GM12892 (cell line): ENCODE data around the gene LRRFIP1.
A peak's percentile ranks its signal among the peaks of the same experiment; 100 is the strongest.
"Not testable (repeated sequence)": the region's sequence is repeated elsewhere in the genome, so short reads cannot be mapped to it uniquely, and the experiment has no call there.

Experiments used
- DNase-seq: peaks from one replicate; pipeline ENCODE4 v3.0.0; 2011; ENCODE audit not compliant: insufficient read length
- FAIRE-seq: peaks from 2 replicates; lab custom pipeline; 2011; peaks lifted over from hg19 to GRCh38; lab: Jason Lieb, UNC
- POLR2A ChIP-seq: IDR thresholded peaks from 2 replicates; pipeline ENCODE4 v1.6.1; 2011; ENCODE audit warnings: low read depth, low read length, control low read depth
- POLR2AphosphoS5 ChIP-seq: IDR thresholded peaks from 2 replicates; pipeline ENCODE4 v1.6.1; 2011; ENCODE audit warnings: low read depth, low read length, control low read depth
- TAF1 ChIP-seq: IDR thresholded peaks from 2 replicates; pipeline ENCODE4 v1.6.1; 2011; ENCODE audit warnings: low read depth, mild to moderate bottlenecking, control low read depth, low read length, borderline replicate concordance

The LRRFIP1 gene

DNA sequence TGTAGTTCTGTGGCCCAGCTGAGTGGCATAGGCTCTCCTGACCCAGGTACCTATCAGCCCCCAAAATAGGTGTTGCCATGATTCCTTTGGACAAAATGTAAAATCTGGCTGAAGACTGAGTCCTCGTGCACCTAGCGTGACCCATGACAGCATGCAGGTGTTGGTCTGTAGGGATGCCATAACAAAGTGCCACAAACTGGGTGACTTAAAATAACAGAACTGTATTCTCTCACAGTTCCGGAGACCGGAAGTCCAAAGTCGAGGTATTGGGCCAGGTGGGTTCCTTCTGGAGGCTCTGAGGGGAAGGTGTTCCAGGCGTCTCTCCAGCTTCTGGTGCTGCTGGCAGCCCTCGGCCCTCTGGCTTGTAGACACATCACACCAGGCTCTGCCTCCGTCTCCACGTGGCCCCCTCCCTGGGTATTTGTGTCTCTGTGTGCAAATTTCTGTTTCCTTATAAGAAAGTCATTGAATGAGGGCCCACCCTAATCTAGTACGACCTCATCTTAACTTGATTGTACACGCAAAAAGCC, 34.5 kb downstream of the LRRFIP1 start:
- no peak for TF ChIP-seq TAF1
- no peak for TF ChIP-seq POLR2AphosphoS5
- no peak for TF ChIP-seq POLR2A
- no peak for DNase-seq
- no peak for FAIRE-seq

DNA sequence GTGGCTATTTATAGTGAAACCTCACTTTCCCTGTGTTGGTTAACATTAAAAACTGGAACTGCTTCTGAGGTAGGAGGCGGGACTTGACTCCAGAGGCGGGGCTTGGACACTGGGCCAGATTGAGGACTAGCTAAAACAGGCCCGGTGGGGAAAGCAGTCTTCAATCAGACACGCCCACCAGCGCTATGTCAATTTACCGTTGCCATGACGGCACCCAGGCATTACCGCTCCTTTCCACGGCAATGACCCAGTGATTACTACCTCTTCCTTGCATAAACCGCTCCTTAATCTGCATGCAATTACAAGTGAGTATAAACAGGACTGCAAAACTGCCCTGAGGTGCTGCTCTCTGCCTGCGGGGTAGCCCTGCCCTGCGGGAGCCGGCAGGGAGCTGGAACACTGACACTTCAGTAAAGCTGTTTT, 35.3 kb downstream of the LRRFIP1 start:
- FAIRE-seq (no peak), DNase-seq (no peak)
- TF ChIP-seq POLR2AphosphoS5 (no peak), TAF1 (no peak), POLR2A (no peak)

DNA sequence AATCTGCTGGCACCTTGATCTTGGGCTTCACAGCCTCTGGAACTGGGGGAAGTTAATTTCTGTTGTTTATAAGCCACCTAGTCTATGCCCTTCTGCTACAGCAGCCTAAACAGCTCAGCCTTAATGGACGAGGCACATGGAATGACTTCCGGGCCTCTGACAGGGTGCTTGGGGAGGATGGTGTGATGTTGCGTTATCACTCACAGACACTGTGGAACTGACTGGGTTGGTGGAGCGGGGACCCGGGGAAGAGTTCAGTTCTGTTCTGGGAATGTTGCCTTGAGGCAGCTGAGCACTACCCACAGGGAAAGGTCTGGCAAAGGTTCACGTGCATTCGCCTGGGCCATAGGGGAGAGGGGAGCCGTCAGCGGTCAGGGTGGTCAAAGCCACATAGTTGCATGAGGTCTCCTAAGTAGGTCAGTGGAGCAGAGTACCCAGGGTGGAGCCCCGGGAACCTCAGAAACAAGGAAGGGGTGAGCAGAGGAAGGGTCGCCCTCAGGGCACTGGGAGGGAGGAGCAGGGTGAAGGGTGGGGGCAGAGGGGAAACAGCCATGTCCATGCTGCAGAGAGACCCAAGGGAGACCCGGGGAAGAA, 36.2 kb downstream of the LRRFIP1 start:
- FAIRE-seq (no peak), DNase-seq (no peak)
- no peak for TF ChIP-seq TAF1
- no peak for TF ChIP-seq POLR2AphosphoS5
- no peak for TF ChIP-seq POLR2A

DNA sequence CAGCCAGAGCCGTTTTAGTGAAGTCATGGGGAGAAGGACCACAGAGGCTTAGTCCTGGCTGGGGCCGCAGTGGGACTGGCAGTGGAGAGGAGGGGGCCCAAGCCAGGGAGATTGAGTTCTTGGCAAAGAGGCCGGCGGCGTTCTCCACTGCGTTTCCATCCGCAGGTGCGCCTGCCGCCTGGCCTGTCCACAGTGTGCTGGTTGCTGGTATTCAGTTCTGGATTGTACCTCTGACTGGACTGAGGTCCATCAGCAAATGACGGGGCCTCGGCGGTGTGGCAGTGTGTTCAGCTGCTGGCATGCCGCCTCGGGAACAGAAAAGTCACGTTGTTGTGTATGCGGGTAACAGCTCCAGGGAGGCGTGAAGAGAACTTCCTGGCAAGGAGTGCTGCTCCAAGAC, 36.8 kb downstream of the LRRFIP1 start:
- TF ChIP-seq POLR2A (no peak), POLR2AphosphoS5 (no peak), TAF1 (no peak)
- DNase-seq (no peak), FAIRE-seq (no peak)

DNA sequence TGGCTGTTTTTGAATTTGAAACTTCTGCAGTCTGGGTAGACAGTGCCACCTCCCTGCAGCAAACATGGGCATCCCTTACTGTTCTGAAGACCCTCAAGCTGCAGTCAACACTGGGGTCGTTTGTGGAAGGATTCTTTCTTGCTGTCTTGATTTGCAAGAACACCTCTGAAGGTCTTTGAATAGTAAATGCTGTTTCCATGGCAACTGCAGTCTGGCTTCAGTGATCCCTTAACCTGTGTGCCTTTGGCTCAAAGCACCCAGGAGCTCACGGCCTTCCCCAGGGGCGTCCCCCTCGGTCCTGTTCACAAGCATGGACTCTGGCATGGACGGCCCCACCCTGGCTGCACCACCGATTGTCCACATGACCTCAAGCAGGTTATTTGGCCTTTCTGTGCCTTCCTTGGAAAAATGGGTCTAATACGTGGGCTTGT, 38.3 kb downstream of the LRRFIP1 start:
- FAIRE-seq (peak; percentile 80), DNase-seq (no peak)
- TF ChIP-seq POLR2AphosphoS5, result no peak
- no peak for TF ChIP-seq TAF1
- no peak for TF ChIP-seq POLR2A

DNA sequence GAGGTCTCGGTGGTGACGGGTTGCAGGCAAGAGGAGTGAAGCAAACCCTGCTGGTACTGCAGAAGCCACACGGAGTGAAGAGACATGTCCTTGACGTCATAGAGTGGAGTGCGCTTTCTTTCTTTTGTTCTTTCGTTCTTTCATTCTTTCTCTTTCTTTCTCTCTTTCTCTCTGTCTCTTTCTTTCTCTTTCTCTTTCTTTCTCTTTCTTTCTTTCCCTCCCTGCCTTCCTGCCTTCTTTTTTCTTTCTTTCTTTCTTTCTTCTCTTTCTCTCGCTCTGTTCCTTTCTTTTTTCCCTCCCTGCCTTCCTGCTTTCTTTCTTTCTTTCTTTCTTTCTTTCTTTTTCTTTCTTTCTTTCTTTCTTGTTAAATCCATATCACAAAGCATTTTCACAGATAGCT, 39.2 kb downstream of the LRRFIP1 start:
- no peak for TF ChIP-seq POLR2AphosphoS5
- TF ChIP-seq POLR2A, result no peak
- no peak for TF ChIP-seq TAF1
- no peak for DNase-seq
- no peak for FAIRE-seq

DNA sequence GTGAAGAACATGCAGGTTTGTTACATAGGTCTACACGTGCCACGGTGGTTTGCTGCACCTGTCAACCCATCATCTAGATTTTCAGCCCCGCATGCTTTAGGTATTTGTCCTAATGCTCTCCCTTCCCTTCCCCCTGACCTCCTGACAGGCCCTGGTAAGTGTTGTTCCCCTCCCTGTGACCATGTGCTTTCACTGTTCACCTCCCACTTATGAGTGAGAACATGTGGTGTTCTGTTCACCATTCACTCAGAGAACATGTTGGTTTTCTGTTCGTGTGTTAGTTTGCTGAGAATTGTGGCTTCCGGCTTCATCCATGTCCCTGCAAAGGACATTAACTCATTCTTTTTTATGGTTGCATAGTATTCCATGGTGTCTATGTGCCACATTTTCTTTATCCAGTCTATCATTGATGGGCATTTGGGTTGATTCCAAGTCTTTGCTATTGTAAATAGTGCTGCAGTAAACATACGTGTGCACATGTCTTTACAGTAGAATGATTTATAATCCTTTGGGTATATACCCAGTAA, 39.7 kb downstream of the LRRFIP1 start:
- DNase-seq, FAIRE-seq: not testable (repeated sequence)

DNA sequence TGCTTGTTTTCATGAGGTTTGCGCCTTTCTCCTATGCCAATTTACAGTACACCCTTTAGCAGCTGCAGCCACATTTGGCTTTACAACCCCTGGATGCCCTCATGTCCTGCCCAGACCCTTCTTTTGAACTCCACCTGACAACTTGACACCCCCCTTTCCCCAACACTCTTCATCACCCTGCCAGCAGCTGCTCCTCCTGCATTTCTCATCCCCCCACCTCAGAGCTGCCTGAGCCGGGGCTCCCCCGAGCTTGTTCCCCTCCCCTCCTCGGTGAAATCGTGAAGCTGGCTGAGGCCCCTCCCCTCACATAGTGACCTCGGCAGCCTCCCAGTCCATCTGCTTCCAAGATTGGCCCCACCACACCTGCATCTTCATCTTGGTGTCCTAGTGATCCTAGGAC, 40.5 kb downstream of the LRRFIP1 start:
- TF ChIP-seq POLR2A (no peak), POLR2AphosphoS5 (no peak), TAF1 (no peak)
- FAIRE-seq (no peak), DNase-seq (no peak)

DNA sequence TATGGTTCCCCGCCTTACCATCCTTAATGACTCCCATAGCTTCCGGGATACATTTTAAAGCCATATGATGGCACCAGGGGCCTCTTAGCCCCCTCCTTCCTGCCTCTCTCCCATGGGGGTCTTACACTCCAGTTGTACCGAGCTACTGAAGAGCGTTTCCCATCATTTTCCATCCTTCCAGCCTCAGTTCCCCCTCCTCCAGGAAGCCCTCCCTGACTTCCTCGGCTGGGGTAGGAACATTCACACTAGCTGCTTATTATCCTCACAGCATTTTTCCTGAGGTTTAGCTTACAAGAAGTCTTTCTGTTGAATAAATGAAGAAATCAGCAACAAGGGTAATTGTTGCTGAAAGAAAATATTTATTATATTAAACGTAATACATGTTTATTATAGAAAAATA, 41.1 kb downstream of the LRRFIP1 start:
- DNase-seq (no peak), FAIRE-seq (no peak)
- TF ChIP-seq TAF1 (no peak), POLR2A (no peak), POLR2AphosphoS5 (no peak)

DNA sequence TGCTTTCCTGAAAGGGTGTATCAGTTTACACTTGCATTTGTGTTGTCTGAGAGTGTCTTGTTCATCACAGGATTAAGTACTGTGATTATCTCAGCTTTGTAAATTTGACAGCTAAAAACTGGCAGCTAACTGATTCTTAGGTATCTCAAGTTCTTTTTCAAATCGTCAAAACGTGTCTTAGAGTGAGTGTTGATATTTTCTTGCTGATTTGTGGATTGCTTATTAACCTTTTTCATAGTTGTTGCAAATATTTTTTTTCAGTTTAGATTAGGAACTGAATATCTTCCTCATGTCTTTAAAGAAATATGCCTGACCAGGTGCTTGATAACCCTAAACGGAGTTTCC, 41.9 kb downstream of the LRRFIP1 start:
- DNase-seq (no peak), FAIRE-seq (no peak)
- TF ChIP-seq POLR2A, result no peak
- no peak for TF ChIP-seq POLR2AphosphoS5
- no peak for TF ChIP-seq TAF1

DNA sequence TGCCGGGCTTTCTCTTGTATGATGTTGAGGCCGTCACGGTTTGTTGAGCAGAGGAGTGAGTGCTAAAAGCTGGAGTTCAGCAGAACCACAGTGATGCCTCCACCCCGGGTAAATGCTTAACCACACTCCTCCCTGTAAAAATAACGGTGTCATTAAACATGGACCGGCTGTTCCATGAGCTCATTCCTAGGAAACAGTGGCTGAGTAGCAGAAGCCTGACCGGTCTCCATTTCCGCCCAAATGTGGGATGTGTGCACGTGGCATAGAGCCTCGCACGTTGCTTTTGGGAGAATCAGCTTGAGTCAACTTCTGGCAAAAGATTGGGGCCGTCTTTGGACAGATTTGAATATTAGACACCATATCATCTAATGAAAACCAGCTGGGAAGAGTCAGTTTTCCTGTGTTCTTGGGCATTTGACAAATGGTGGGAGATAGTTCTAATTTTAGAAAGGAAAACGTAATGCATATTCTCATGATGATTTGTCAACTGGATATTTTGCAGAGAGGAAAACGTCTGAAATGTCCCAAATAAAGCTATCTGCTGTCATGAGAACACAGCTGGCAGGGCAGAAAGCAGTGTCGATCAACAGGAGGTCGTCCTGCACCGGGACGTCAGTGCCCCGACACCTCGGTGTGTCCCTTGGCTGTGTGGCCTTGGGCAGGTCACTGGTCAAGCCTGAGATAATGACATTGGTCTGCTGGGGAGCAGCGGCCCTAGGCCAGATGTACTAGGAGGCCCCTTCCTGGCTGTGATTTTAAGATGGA, 42.4 kb downstream of the LRRFIP1 start:
- DNase-seq (no peak), FAIRE-seq (peak; percentile 78)
- no peak for TF ChIP-seq POLR2AphosphoS5
- no peak for TF ChIP-seq POLR2A
- no peak for TF ChIP-seq TAF1

DNA sequence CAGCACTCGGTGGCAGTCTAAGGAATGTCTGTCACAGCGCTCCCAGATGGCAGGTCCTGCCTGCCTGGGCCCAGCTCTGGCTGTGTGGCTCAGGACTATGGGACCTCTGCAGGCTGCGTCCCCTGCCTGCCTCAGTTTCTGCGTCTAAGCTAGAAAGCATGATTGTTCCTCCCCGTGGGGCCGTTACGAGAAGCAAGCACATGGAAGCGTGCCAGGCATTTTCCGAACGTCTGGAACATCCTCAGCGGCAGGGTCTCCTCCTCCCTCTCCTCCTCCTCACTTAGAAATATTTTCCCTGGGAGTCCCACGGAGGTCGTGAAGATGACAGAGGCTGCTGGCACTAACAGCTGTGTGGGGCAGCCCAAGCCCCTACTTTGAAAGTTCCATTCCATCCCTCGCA, 43.3 kb downstream of the LRRFIP1 start:
- DNase-seq, result no peak
- FAIRE-seq, result no peak
- TF ChIP-seq POLR2A (no peak), POLR2AphosphoS5 (no peak), TAF1 (no peak)
